C1 segment of cervical spinal cord (tissue), 14 donors: ENCODE data around the gene PTPN23.
A peak's percentile ranks its signal among the peaks of the same experiment; 100 is the strongest.

Experiments
- DNase-seq, 14 donors: peaks; one replicate each; lab custom pipeline; 2025; lab: John Stamatoyannopoulos, UW

Gene PTPN23

DNA sequence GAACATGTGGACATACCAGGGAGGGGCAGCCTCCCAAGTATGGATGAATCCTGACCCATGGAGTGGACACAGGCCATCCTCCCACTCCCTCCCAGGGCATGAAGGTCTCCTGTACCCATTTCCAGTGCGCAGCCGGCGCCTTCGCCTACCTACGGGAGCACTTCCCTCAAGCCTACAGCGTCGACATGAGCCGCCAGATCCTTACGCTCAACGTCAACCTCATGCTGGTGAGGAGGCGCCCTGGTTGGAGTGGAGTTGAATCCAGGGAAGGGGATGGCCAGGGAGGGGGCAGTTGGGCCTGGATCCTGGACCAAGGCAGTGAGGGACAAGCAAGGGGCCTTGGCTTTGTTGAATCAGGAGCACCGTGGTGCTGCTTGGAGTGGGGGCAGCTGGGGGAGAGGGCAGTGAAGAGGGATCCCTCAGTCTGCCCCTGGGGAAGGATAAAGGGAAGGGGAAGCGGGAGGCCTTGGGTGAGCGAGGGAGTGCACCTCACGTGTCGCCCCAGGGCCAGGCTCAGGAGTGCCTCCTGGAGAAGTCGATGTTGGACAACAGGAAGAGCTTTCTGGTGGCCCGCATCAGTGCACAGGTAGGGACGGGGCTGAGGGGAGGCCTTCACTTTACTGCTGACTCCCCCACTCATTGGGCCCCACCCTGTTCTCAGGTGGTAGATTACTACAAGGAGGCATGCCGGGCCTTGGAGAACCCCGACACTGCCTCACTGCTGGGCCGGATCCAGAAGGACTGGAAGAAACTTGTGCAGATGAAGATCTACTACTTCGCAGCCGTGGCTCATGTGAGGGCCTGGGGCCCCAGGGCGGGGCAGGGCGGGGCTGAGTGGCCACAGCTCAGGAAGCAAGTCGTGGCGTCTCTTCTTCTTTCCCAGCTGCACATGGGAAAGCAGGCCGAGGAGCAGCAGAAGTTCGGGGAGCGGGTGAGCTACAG, 25.3 kb downstream of the PTPN23 start:
- peak in 1 of 14 donors; percentile 52 for DNase-seq

DNA sequence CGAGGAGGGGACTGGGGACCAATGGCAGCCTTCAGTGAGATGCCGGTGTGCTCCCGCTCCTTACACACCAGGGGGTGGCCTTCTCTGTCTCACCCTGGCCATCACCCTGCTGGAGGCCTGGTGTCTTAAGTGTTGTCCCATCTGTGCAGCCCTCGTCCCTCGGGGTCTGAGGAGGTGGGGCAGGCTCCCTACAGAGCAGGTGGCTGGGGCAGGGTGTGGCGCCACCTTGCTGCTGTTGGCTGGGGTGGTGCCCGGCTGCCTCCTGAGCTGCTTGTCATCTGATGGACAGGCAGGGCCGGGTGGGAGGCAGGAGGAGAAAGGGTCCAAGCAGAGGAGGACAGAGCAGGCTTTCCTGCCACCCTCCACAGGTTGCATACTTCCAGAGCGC, 25.9 kb downstream of the PTPN23 start:
- DNase-seq: no peak

DNA sequence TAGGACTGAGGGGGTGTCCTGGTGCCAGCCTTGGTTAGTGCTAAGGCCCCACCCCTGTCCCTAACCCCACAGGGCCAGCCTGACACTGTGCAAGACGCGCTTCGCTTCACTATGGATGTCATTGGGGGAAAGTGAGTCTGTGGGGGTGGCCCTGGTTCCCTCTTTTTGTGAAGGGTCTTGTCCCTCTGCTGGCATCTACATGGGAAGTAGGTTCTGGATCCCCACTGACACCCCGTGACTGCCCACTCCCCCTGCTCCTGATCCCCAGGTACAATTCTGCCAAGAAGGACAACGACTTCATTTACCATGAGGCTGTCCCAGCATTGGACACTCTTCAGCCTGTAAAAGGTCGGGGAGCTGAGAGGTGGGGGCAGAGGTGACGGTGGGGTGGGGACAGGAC, 26.4 kb downstream of the PTPN23 start:
- DNase-seq: no peak

DNA sequence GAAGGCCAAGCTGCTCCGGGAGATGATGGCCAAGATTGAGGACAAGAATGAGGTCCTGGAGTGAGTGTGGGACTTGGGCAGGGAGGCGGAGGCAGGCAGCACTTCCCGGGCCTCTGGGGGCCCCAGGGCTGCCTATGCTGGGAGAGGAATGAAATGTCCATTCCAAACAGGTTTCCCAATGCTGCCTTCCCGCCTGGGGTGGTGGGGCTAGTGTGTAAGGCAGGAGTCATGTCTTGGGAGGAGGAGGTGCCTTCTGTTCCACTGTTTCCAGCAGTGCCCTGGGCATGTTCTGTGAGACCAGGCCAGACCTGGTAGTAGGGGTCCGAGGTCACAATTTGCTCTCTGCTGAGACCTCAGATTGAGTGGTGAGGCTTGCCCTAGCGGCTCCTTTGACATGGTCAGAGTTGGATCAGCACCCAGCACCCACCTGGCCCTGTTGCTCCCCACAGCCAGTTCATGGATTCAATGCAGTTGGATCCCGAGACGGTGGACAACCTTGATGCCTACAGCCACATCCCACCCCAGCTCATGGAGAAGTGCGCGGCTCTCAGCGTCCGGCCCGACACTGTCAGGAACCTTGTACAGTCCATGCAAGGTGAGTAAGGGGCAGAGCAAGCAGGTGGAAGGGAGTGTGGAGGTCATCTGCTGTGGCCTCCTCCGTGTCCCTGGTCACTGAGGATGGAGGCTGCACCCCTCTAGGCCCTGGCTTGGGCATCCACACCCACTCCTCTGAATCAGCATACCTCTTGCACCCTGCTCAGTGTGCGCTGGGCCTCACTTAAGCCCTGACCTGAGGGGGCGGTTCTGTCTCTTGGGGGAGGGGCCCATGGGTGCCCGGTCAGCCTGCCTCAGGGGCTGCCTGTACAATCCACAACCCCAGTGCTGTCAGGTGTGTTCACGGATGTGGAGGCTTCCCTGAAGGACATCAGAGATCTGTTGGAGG, 27.3 kb downstream of the PTPN23 start:
- DNase-seq: no peak

DNA sequence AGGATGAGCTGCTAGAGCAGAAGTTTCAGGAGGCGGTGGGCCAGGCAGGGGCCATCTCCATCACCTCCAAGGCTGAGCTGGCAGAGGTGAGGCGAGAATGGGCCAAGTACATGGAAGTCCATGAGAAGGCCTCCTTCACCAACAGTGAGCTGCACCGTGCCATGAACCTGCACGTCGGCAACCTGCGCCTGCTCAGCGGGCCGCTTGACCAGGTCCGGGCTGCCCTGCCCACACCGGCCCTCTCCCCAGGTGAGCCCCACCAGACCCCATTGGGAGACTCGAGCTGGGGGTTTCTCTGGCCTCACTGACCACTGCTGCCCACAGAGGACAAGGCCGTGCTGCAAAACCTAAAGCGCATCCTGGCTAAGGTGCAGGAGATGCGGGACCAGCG, 28.0 kb downstream of the PTPN23 start:
- DNase-seq: no peak

DNA sequence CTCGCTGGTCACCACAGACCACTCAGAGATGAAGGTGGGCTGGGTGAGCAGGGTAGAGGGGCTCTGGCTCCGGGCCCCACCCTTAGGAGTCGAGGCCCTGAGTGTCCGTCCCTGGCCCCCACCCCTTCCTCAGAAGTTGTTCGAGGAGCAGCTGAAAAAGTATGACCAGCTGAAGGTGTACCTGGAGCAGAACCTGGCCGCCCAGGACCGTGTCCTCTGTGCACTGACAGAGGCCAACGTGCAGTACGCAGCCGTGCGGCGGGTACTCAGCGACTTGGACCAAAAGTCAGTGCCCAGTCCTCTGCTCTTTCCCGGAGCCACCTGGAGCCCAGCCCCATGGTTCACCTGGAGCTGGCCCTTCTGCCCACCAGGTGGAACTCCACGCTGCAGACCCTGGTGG, 28.5 kb downstream of the PTPN23 start:
- no peak for DNase-seq

DNA sequence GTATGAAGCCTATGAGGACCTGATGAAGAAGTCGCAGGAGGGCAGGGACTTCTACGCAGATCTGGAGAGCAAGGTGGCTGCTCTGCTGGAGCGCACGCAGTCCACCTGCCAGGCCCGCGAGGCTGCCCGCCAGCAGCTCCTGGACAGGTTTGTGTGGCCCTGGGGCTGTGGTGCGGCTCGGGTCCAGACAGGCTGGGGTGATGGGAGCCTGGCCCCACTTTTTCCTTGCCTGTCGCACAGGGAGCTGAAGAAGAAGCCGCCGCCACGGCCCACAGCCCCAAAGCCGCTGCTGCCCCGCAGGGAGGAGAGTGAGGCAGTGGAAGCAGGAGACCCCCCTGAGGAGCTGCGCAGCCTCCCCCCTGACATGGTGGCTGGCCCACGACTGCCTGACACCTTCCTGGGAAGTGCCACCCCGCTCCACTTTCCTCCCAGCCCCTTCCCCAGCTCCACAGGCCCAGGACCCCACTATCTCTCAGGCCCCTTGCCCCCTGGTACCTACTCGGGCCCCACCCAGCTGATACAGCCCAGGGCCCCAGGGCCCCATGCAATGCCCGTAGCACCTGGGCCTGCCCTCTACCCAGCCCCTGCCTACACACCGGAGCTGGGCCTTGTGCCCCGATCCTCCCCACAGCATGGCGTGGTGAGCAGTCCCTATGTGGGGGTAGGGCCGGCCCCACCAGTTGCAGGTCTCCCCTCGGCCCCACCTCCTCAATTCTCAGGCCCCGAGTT, 29.0 kb downstream of the PTPN23 start:
- no peak for DNase-seq

DNA sequence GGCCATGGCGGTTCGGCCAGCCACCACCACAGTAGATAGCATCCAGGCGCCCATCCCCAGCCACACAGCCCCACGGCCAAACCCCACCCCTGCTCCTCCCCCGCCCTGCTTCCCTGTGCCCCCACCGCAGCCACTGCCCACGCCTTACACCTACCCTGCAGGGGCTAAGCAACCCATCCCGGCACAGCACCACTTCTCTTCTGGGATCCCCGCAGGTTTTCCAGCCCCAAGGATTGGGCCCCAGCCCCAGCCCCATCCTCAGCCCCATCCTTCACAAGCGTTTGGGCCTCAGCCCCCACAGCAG, 29.5 kb downstream of the PTPN23 start:
- DNase-seq: no peak

DNA sequence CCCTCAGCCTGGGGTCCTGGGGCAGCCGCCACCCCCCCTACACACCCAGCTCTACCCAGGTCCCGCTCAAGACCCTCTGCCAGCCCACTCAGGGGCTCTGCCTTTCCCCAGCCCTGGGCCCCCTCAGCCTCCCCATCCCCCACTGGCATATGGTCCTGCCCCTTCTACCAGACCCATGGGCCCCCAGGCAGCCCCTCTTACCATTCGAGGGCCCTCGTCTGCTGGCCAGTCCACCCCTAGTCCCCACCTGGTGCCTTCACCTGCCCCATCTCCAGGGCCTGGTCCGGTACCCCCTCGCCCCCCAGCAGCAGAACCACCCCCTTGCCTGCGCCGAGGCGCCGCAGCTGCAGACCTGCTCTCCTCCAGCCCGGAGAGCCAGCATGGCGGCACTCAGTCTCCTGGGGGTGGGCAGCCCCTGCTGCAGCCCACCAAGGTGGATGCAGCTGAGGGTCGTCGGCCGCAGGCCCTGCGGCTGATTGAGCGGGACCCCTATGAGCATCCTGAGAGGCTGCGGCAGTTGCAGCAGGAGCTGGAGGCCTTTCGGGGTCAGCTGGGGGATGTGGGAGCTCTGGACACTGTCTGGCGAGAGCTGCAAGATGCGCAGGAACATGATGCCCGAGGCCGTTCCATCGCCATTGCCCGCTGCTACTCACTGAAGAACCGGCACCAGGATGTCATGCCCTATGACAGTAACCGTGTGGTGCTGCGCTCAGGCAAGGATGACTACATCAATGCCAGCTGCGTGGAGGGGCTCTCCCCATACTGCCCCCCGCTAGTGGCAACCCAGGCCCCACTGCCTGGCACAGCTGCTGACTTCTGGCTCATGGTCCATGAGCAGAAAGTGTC, 30.2 kb downstream of the PTPN23 start:
- no peak for DNase-seq

DNA sequence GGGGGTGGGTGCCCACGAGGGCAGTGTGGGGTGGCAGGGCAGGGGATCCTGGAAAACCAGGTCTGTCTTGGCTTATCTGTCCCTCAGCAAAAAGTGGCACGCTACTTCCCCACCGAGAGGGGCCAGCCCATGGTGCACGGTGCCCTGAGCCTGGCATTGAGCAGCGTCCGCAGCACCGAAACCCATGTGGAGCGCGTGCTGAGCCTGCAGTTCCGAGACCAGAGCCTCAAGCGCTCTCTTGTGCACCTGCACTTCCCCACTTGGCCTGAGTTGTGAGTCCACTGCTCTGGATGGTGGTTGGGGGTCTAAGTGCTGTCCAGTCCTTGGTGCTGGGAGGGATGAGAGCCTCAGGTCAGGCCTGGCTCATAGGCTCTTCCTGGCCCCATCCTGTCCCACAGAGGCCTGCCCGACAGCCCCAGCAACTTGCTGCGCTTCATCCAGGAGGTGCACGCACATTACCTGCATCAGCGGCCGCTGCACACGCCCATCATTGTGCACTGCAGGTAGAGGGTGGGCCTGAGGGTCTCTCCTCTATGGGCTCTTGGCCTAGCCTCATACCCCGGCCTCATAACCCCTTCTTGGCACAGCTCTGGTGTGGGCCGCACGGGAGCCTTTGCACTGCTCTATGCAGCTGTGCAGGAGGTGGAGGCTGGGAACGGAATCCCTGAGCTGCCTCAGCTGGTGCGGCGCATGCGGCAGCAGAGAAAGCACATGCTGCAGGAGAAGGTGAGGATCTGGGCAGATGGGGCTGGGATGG, 31.1 kb downstream of the PTPN23 start:
- DNase-seq: no peak

DNA sequence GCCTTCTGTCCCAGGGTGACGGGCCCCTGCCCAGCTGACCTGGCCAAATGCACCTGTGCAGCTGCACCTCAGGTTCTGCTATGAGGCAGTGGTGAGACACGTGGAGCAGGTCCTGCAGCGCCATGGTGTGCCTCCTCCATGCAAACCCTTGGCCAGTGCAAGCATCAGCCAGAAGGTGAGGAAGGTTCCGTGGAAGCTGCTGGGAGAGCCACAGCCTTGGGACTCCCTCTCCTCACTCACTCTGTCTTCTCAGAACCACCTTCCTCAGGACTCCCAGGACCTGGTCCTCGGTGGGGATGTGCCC, 31.6 kb downstream of the PTPN23 start:
- no peak for DNase-seq

DNA sequence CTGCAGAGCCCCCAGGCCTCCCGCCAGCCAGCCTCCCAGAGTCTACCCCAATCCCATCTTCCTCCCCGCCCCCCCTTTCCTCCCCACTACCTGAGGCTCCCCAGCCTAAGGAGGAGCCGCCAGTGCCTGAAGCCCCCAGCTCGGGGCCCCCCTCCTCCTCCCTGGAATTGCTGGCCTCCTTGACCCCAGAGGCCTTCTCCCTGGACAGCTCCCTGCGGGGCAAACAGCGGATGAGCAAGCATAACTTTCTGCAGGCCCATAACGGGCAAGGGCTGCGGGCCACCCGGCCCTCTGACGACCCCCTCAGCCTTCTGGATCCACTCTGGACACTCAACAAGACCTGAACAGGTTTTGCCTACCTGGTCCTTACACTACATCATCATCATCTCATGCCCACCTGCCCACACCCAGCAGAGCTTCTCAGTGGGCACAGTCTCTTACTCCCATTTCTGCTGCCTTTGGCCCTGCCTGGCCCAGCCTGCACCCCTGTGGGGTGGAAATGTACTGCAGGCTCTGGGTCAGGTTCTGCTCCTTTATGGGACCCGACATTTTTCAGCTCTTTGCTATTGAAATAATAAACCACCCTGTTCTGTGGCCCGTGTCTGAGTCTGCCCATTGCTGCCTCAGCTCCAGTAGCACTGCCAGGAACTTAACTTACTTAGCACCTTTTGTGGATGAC, 32.2 kb downstream of the PTPN23 start:
- no peak for DNase-seq

DNA sequence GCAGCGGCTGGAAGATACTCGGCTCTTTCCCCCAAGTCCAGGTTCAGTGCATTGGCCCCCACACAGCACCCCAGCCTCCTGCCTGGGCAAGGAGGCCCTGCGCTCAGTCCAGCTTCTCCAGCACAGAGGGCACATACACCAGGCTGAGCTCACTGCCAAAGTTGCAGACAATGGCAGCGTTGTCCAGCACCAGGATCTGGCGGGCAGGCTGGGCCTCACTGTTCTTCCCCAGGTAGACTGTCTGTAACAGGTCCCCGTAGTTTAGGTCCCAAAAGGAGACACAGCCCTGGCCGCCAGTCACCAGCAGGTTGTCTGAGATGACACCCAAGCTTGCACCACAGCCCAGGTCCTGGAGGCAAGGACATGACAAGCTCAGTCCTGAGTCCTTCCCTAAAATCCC, 32.9 kb downstream of the PTPN23 start:
- peak in 10 of 14 donors; percentile 26 to 53 (median 44) for DNase-seq

DNA sequence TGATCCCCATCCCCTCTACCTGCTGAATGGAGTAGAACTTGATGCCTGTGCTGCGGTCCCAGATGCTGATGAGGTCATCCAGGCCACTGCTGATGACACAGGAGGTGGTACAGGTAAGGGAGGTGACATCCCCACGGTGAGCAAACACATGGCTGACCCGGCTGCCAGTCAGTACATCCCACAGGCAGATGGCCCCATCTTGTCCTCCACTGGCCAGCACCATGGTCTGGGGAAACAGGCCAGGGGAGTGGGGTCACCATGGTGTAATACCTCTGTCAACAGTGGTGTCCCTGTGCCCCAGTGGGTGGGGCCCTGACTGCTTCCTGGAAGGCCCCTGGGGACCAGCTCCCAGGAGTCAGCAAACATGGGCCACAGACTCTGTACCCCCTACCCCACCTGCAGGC, 33.3 kb downstream of the PTPN23 start:
- no peak for DNase-seq

DNA sequence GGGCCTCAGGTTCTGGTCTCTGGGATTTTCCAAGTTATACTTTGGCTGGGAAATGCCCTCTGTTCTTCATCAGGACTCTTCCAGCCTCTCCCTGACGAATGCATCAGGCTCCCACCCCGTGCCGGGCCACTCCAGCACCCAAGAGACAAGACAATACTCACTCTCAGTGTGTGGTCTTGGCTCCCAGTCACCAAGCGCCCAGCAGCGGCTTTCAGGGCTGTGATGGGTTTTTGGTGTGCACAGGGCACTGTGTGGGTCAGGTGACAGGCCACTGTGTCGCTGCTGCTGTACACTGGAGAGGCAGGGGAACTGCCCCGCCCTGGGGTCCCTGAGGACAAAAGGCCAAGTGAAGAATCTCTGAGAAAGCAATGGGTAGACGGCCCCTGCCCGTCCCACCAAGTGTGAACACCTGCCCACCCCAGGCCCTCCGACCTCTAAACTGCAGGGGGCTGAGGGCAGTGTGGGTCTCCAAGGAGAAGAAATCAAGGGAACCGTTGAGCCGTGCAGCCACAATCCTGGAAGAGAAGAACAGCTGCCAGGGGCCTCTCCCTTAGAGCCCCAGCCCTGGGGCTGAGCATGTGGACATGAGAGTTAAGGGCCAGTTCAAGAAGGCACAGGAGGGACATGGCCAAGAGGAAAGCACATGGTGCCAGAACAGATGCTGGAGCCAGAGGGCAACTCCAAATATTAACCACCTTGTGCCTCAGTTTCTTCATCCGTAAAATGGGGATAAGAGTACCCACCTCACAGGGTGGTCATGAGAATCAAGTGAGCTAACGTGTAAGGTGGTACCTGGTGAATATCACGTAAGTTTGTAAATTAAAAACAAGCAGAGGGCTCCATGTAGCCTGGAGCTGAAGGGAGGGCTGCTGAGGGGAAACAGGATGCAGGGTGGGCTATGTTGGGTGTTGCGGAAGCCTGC, 34.1 kb downstream of the PTPN23 start:
- DNase-seq: peak in 6 of 14 donors; percentile 12 to 51 (median 26)

DNA sequence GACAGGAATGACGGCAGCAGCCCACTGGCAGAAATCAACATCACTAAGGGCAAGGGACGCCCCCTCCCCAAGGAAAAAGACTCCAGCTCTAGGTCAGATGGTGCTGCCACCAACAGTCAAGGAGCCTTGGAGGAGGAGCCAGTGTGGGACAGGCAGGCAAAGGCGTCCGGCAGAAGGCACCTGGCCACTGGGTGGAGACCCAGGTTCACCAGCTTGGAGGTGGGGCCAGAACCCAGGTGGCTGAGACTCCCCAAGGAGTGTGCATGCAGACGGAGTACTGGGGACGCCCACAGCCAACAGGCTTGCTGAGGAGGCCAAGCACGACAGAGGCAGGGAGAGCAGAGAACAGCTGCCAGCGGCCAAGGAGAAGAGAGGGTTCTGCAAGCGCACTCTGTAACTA, 35.2 kb downstream of the PTPN23 start:
- no peak for DNase-seq

DNA sequence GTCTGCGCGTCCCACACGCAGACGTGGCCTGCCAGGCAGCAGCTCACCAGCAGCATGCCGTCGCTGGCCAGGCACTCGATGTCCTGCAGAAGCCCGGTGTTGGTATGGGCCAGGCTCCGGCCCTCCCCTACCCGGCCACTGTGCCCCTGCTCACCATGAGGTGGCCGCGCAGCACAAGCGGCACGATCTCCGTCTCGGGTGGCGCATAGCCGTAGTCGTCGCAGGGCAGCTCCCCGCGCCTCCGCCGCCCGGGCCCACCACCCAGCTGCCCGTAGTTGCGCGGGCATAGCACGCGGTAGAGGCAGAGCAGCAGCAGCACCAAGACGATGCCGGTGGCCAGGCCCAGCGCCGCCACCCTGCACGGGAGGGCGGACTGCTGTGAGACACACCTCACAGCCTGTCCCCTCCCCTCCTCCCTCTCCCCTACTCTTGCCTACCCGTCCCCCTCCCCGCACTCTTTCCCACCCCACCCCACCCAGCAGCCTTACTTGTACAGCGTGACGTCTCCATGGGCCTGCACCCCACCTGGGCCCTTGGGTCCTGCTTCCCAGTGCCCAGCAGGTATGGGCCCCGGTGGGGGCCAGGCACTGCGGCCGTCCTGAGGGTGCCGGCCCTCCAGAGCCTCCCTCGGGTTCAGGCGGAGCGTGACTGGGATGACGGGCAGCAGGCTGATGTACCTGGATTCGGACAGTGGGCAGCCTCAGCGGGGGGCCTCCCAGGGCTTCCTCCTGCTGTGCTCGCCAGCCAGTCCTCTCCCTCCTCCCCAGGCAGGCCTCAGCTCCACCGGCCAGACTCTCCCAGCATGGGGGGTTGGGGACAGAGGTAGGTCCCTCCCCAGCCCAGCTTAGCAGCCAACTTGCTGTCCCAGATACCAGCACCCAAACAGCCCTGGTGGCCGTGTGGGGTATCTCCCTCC, 37.6 kb downstream of the PTPN23 start:
- no peak for DNase-seq
